T-helper 2 cell treated with Interferon-gamma antibody and Interleukin-4, amounts not matched to agents 5 μg/mL and 100 μg/mL, for 36 hours (primary cell): ENCODE measurements around the gene SEZ6L2.
"Not testable (repeated sequence)": the region's sequence is repeated elsewhere in the genome, so short reads cannot be mapped to it uniquely, and the experiment has no call there.

Experiments used
- DNase-seq: peaks from one replicate; pipeline ENCODE4 v3.0.0; 2021; ENCODE audit warnings: low spot score
- H3K27ac Mint-ChIP-seq: one replicate; pipeline ENCODE4 v1.8.0; 2021; ENCODE audit warnings: mild to moderate bottlenecking, mixed read lengths
- H3K27me3 Mint-ChIP-seq: one replicate; pipeline ENCODE4 v1.8.0; 2021; ENCODE audit warnings: low read depth, mixed read lengths
- H3K36me3 Mint-ChIP-seq: one replicate; pipeline ENCODE4 v1.8.0; 2021; ENCODE audit warnings: low read depth, mixed read lengths
- H3K4me1 Mint-ChIP-seq: one replicate; pipeline ENCODE4 v1.8.0; 2021; ENCODE audit warnings: low read depth, mixed read lengths
- H3K4me3 Mint-ChIP-seq: one replicate; pipeline ENCODE4 v1.8.0; 2022; ENCODE audit warnings: mild to moderate bottlenecking, moderate library complexity, mixed read lengths
- H3K9me3 Mint-ChIP-seq: one replicate; pipeline ENCODE4 v1.8.0; 2021; ENCODE audit warnings: mixed read lengths

The SEZ6L2 gene

GRCh38 chr16:29920288-29921033 is 21.1 kb upstream of the SEZ6L2 start:
- peaks cover 22% of the 10 kb centered on the region for H3K4me1 Mint-ChIP-seq
- H3K4me3 Mint-ChIP-seq: no peak overlapping the region
- no peak overlapping the region for H3K27ac Mint-ChIP-seq
- H3K36me3 Mint-ChIP-seq: peaks cover 38% of the 10 kb centered on the region
- no peaks in the 10 kb centered on the region for H3K27me3 Mint-ChIP-seq
- DNase-seq: no peak
- no peaks in the 10 kb centered on the region for H3K9me3 Mint-ChIP-seq

DNA sequence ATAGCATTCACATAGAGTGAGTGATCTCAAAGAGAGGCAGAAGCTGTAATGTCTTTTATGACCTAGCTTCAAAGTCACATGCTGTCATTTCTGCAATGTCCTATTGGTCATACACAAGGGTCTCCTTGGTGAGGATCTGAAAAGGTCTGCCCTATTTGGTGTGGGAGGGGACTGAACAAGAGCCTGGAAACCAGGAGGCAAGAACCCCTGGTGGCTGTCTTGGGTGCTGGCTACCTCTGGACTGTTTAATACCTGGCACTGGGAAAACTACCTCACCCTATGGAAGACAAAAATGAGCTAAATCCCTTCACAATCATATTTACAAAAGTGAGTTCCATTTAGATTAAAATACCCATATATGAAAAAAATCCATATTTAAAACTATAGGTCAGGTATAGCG is 17.6 kb upstream of the SEZ6L2 start:
- no peak overlapping the region for H3K4me3 Mint-ChIP-seq
- no peak for DNase-seq
- H3K36me3 Mint-ChIP-seq: peaks cover 28% of the 10 kb centered on the region
- H3K27ac Mint-ChIP-seq: no peak overlapping the region
- H3K9me3 Mint-ChIP-seq: no peaks in the 10 kb centered on the region
- peaks cover 6% of the 10 kb centered on the region for H3K4me1 Mint-ChIP-seq
- no peaks in the 10 kb centered on the region for H3K27me3 Mint-ChIP-seq

- H3K36me3 Mint-ChIP-seq: peaks cover 20% of the 10 kb centered on the region
- DNase-seq: no peak
- no peaks in the 10 kb centered on the region for H3K9me3 Mint-ChIP-seq
- H3K4me3 Mint-ChIP-seq: no peak overlapping the region
- H3K4me1 Mint-ChIP-seq: peaks cover under 1% of the 10 kb centered on the region
- no peaks in the 10 kb centered on the region for H3K27me3 Mint-ChIP-seq
- no peak overlapping the region for H3K27ac Mint-ChIP-seq
These were observed 16.4 kb upstream of the SEZ6L2 start for GRCh38 chr16:29915590-29916247.

DNA sequence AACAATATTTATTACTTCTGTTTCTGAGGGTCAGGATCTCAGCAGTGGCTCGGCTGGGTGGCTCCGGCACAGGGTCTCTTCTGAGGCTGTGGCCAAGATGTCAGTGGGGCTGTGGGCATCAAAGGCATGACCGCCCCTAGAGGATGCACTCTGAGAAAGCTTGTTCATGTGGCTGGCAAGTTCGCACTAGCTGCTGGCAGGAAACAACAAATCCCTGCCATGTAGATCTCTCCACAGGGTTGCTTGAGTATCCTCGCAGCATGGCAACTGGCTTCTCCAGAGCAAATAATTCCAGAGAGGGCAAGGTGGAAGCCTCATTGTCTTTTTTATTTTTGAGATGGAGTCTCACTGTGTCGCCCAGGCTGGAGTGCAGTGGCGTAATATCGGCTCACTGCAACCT is 14.2 kb upstream of the SEZ6L2 start:
- H3K9me3 Mint-ChIP-seq: no peaks in the 10 kb centered on the region
- no peak overlapping the region for H3K27ac Mint-ChIP-seq
- peaks cover 9% of the 10 kb centered on the region for H3K36me3 Mint-ChIP-seq
- no peak for DNase-seq
- H3K27me3 Mint-ChIP-seq: no peaks in the 10 kb centered on the region
- no peak overlapping the region for H3K4me3 Mint-ChIP-seq
- H3K4me1 Mint-ChIP-seq: no peaks in the 10 kb centered on the region

- Mint-ChIP-seq H3K36me3 (peaks cover 7% of the 10 kb centered on the region), H3K4me1 (no peaks in the 10 kb centered on the region), H3K27me3 (no peaks in the 10 kb centered on the region), H3K27ac (no peak overlapping the region), H3K4me3 (no peak overlapping the region), H3K9me3 (no peaks in the 10 kb centered on the region)
- no peak for DNase-seq
These were observed 12.7 kb upstream of the SEZ6L2 start for GRCh38 chr16:29912087-29912486.

DNA sequence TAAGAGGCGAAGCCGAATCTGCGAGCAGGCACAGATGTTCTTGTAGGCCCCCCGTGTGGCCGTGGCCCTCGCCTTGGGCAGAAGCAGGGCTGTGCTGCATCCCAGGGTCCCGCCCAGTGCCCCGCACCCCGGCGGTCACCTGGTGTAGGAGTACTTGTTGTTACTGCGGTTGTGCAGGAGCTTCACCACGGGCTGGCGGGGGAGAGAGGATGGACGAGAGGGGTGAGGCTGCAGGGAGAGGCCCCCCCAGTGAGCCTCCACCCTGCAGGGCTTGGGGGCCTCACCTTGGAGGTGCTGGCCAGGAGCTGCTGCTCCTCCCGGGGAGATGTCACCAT is 12.3 kb upstream of the SEZ6L2 start:
- H3K4me3 Mint-ChIP-seq: no peak overlapping the region
- no peaks in the 10 kb centered on the region for H3K4me1 Mint-ChIP-seq
- H3K36me3 Mint-ChIP-seq: peaks cover 7% of the 10 kb centered on the region
- DNase-seq: no peak
- no peaks in the 10 kb centered on the region for H3K27me3 Mint-ChIP-seq
- no peak overlapping the region for H3K27ac Mint-ChIP-seq
- no peaks in the 10 kb centered on the region for H3K9me3 Mint-ChIP-seq

- Mint-ChIP-seq H3K27me3 (no peaks in the 10 kb centered on the region), H3K4me1 (no peaks in the 10 kb centered on the region), H3K4me3 (no peak overlapping the region), H3K9me3 (no peaks in the 10 kb centered on the region), H3K27ac (no peak overlapping the region), H3K36me3 (peaks cover 7% of the 10 kb centered on the region)
- DNase-seq: no peak
These were observed 11.7 kb upstream of the SEZ6L2 start for GRCh38 chr16:29910819-29911675.

- H3K4me1 Mint-ChIP-seq, H3K36me3 Mint-ChIP-seq, H3K4me3 Mint-ChIP-seq, H3K27me3 Mint-ChIP-seq, H3K27ac Mint-ChIP-seq, DNase-seq, H3K9me3 Mint-ChIP-seq: not testable (repeated sequence)
These were observed 10.5 kb upstream of the SEZ6L2 start for GRCh38 chr16:29909851-29910250.

DNA sequence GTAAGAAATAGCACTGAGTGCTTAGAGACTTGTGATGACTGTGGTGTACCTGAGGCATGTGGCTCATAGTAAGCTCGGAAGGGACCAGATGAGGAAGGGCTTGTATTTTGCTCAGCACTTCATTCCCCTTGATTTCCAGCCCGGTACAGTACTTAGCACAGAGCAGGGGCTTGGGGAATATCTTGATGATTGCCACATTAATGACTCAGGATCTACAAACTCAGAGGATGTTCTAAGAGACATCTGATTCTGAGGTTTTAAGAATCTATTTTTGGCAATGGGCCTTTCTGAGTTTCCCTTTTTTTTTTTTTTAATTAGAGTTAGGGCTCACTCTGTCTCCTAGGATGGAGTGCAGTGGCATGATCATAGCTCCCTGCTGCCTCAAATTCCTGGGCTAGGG is 10.0 kb upstream of the SEZ6L2 start:
- peaks cover 2% of the 10 kb centered on the region for H3K36me3 Mint-ChIP-seq
- no peak overlapping the region for H3K4me3 Mint-ChIP-seq
- H3K9me3 Mint-ChIP-seq: no peaks in the 10 kb centered on the region
- H3K27ac Mint-ChIP-seq: no peak overlapping the region
- no peak for DNase-seq
- no peaks in the 10 kb centered on the region for H3K4me1 Mint-ChIP-seq
- H3K27me3 Mint-ChIP-seq: no peaks in the 10 kb centered on the region

GRCh38 chr16:29908719-29909220 is 9.4 kb upstream of the SEZ6L2 start:
- H3K9me3 Mint-ChIP-seq: no peaks in the 10 kb centered on the region
- no peaks in the 10 kb centered on the region for H3K36me3 Mint-ChIP-seq
- no peak overlapping the region for H3K27ac Mint-ChIP-seq
- H3K27me3 Mint-ChIP-seq: no peaks in the 10 kb centered on the region
- DNase-seq: no peak
- H3K4me1 Mint-ChIP-seq: no peaks in the 10 kb centered on the region
- H3K4me3 Mint-ChIP-seq: no peak overlapping the region

DNA sequence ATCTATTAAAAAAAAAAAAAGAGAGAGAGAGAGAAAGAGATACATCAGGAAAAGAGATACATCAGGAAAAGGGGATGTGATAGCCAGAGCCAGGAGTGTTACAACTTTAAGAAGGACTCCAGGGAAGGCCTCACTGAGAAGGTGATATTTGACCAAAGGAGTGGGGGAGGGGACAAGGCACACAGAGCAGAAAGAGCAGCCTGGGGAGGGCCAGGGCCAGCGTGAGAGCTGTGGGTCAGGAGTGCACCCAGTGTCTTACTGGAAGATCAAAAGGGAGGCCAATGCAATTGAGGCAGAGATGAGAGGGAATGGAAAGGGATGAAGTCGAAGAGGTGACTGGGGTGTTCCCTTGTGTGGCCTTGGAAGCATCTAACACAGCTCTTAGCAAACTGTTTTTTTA is 8.6 kb upstream of the SEZ6L2 start:
- Mint-ChIP-seq H3K4me1 (peaks cover 4% of the 10 kb centered on the region), H3K9me3 (no peaks in the 10 kb centered on the region), H3K27me3 (no peaks in the 10 kb centered on the region), H3K4me3 (no peak overlapping the region), H3K36me3 (no peaks in the 10 kb centered on the region), H3K27ac (peak overlapping the region; percentile 74)
- DNase-seq: no peak

- Mint-ChIP-seq H3K4me1 (peaks cover 4% of the 10 kb centered on the region), H3K27me3 (no peaks in the 10 kb centered on the region), H3K9me3 (no peaks in the 10 kb centered on the region), H3K36me3 (no peaks in the 10 kb centered on the region), H3K4me3 (no peak overlapping the region), H3K27ac (no peak overlapping the region)
- no peak for DNase-seq
These were observed 7.3 kb upstream of the SEZ6L2 start for GRCh38 chr16:29906520-29907244.

DNA sequence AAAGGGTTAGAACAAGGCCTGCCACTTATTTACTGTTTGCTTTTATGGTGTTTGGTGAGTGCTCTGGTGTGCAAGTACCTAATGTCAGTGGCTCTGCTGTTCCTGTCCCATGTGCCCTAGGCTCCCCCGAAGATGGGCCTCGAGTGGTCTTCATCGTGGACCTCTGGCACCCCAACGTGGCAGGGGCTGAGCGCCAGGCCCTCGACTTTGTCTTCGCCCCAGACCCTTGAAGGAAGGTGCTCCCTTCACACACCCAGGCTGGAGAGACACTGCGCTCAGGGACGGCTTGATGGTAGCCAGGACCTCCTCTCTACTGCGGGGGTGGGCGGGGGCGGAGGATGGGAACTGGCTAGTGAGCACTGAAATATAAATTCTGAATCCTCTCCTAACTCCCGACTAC is 6.3 kb upstream of the SEZ6L2 start:
- no peaks in the 10 kb centered on the region for H3K9me3 Mint-ChIP-seq
- no peak overlapping the region for H3K4me3 Mint-ChIP-seq
- H3K27ac Mint-ChIP-seq: no peak overlapping the region
- no peaks in the 10 kb centered on the region for H3K36me3 Mint-ChIP-seq
- peaks cover 2% of the 10 kb centered on the region for H3K27me3 Mint-ChIP-seq
- DNase-seq: no peak
- H3K4me1 Mint-ChIP-seq: peaks cover 5% of the 10 kb centered on the region
